DOHH2 (cell line): Measurements from ENCODE around the gene ERVMER34-1.

Source experiments
- EZH2phosphoT487 ChIP-seq: fragments of 200-600 bp; sonication (generic); IDR thresholded peaks from 2 replicates; pipeline ENCODE4 v1.6.1; 2017; ENCODE audit warnings: borderline replicate concordance, mild to moderate bottlenecking, antibody characterized with exemption, low read length, moderate library complexity, mixed read lengths
- TF ChIP-seq, protein P1 (sequence below): fragments of 200-600 bp; sonication (generic); IDR thresholded peaks from one replicate; pipeline ENCODE4 v1.5.1; 2014; ENCODE audit warnings: antibody characterized with exemption, mild to moderate bottlenecking, low read depth, low read length; ENCODE audit not compliant: poor library complexity, severe bottlenecking

DNA sequence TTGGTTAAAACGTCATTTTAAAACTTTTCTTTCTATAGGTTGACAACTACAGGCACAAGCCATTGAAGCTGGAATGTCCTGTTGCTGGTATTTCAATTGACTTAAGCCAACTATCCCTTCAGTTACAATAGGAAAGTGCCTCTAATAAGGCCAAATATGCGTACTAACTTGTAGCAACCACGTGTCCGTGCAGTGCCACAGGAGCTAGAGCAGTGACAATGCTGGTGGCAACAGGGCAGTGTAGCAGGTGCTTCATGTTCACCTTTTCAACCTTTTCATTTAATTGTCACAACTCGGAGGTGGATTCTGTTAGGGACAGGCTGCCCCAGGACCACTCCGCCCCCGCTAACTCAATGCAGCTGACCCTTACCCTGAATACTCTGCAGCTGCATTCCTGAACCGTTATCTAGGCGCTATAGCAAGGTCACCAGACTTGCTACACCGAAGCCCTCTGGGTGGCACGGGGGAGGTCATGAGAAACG is 37.7 kb downstream of the ERVMER34-1 start:
- TF ChIP-seq, protein P1, sequence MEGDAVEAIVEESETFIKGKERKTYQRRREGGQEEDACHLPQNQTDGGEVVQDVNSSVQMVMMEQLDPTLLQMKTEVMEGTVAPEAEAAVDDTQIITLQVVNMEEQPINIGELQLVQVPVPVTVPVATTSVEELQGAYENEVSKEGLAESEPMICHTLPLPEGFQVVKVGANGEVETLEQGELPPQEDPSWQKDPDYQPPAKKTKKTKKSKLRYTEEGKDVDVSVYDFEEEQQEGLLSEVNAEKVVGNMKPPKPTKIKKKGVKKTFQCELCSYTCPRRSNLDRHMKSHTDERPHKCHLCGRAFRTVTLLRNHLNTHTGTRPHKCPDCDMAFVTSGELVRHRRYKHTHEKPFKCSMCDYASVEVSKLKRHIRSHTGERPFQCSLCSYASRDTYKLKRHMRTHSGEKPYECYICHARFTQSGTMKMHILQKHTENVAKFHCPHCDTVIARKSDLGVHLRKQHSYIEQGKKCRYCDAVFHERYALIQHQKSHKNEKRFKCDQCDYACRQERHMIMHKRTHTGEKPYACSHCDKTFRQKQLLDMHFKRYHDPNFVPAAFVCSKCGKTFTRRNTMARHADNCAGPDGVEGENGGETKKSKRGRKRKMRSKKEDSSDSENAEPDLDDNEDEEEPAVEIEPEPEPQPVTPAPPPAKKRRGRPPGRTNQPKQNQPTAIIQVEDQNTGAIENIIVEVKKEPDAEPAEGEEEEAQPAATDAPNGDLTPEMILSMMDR: no peak
- TF ChIP-seq EZH2phosphoT487: no peak
